Retinal pigment epithelial cell (primary cell): ENCODE data around the gene NRG4.

Experiments
- DNase-seq: peaks from one replicate; pipeline ENCODE4 v3.0.0-alpha.2; 2010; ENCODE audit warnings: low read depth
- H3K4me3 ChIP-seq: 2 replicates; pipeline ENCODE4 v1.5.1; 2011; ENCODE audit warnings: mild to moderate bottlenecking, low read length, control low read depth, moderate library complexity
- TF ChIP-seq, protein P1 (sequence below): conservative IDR thresholded peaks from 2 replicates; pipeline ENCODE4 v1.5.1; 2011; ENCODE audit warnings: low read depth, low read length, control low read depth, inconsistent platforms

The NRG4 gene

DNA sequence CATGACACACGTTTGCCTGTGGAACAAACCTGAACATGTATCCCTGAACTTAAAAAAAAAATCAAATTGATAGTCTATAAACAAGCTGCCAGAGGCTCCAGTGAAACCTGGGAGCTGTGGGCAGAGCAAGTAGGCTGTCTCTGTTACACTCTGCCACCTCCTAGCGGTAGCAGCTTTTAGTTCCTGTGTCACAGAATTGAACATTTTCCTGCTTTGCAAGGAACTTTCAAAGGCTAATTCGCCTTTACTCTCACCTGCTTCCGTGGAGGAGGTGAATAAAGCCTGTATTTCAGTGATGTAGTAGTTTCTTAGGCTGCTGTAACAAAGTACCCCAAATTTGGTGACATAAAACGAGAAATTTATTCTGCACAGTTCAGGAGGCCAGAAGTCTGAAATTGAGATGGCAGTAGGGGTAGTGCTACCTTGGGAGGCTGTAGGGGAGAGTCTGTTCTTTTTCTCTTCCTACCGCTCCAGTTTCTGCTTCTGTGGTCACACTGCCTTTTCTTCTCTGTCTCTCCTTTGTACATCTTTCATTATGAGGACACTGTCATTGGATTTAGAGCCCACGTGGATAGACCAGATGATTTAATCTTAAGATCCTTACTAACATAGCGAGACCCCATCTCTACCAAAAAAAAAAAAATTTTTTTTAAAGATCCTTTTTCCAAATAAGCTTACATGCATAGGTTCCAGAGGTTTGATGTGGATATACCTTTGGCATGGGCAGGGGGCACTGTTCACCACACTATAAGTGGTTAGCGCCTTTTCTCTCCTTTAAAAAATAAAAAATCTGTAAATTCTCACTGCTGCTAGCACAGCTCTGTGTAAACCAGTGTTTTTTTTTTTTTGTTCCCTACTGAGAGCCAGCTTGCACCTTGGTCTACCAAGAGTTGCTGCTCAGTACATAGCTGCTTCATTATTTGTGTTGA, 83.3 kb downstream of the NRG4 start:
- TF ChIP-seq, protein P1, sequence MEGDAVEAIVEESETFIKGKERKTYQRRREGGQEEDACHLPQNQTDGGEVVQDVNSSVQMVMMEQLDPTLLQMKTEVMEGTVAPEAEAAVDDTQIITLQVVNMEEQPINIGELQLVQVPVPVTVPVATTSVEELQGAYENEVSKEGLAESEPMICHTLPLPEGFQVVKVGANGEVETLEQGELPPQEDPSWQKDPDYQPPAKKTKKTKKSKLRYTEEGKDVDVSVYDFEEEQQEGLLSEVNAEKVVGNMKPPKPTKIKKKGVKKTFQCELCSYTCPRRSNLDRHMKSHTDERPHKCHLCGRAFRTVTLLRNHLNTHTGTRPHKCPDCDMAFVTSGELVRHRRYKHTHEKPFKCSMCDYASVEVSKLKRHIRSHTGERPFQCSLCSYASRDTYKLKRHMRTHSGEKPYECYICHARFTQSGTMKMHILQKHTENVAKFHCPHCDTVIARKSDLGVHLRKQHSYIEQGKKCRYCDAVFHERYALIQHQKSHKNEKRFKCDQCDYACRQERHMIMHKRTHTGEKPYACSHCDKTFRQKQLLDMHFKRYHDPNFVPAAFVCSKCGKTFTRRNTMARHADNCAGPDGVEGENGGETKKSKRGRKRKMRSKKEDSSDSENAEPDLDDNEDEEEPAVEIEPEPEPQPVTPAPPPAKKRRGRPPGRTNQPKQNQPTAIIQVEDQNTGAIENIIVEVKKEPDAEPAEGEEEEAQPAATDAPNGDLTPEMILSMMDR = peak; percentile 57
- no peak overlapping the region for H3K4me3 ChIP-seq
- no peak for DNase-seq

DNA sequence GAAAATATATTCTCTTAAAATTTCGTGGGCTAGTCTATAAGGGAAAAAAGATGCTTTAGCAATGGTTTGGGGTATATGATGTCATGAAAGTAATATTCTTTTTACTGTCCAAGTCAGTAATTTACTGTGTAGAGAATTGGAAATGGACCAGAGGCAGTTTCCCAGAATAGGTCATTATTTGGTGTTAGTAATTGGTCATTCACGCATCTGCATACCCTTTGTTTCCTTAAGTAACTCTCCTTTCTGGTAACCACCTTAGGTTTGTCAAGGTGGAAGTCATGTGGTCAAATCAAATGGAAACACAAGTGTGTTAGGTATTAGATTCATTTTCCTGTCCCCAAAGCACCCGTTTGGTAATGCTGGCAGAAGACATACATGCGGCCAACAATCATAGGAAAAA, 84.6 kb downstream of the NRG4 start:
- TF ChIP-seq, protein P1 = no peak
- H3K4me3 ChIP-seq = no peak overlapping the region
- DNase-seq = no peak

- no peak overlapping the region for H3K4me3 ChIP-seq
- TF ChIP-seq, protein P1 = no peak
- no peak for DNase-seq
Measured at GRCh38 chr15:75926931-75927330, 85.3 kb downstream of the NRG4 start.

DNA sequence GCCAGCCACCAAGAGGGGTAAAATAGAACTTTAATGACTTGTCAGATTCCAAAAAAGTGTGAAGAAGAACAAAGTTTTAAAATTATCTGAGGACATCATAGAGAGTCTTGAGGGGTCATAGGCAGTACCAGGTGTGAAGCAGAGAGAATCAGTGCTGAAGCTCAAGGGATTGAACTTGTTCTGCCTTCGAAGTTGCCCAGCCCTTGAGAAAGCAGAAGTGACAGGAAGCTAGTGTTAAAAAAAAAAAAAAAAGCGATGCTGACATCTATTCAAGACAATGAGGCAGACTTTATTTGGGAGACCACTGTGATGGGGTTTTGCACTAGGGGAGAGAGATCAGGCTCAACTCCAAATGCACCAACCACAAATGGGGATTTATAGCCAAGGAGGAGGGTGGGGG, 86.8 kb downstream of the NRG4 start:
- no peak for DNase-seq
- no peak overlapping the region for H3K4me3 ChIP-seq
- TF ChIP-seq, protein P1 = no peak

- TF ChIP-seq, protein P1 = no peak
Measured at GRCh38 chr15:75924576-75924975, 87.6 kb downstream of the NRG4 start.

GRCh38 chr15:75923756-75924155, 88.5 kb downstream of the NRG4 start:
- no peak for DNase-seq
- TF ChIP-seq, protein P1 = no peak
- H3K4me3 ChIP-seq = no peak overlapping the region

More at GRCh38 chr15:75924576-75924975, 87.6 kb downstream of the NRG4 start:
- no peak overlapping the region for H3K4me3 ChIP-seq
- DNase-seq = no peak
